Prostate gland (tissue), 2 donors: Measurements from ENCODE around the gene ING1.

Experiments used
- POLR2A ChIP-seq: fragments of 450-650 bp; IDR thresholded peaks from one replicate; pipeline ENCODE4 v1.6.1; 2016; ENCODE audit warnings: antibody characterized with exemption, mild to moderate bottlenecking
- POLR2AphosphoS5 ChIP-seq: sonication (generic); formaldehyde crosslinking; IDR thresholded peaks from one replicate; pipeline ENCODE4 v1.6.1; 2017; ENCODE audit warnings: antibody characterized with exemption
- TF ChIP-seq, protein P1 (sequence below), 4 experiments: fragments of 200-600 bp in 2 of 4; fragments of 450-650 bp in 2 of 4; sonication (generic) in 2 of 4; IDR thresholded peaks; 1 replicate in 3 of 4; 2 replicates in 1 of 4; pipeline ENCODE4 v1.5.1; 2016 to 2019; ENCODE audit warnings: antibody characterized with exemption in 4 of 4, mild to moderate bottlenecking in 2 of 4, moderate library complexity in 2 of 4

GRCh38 chr13:110699148-110700145, 14.1 kb upstream of the ING1 start:
- TF ChIP-seq, protein P1, sequence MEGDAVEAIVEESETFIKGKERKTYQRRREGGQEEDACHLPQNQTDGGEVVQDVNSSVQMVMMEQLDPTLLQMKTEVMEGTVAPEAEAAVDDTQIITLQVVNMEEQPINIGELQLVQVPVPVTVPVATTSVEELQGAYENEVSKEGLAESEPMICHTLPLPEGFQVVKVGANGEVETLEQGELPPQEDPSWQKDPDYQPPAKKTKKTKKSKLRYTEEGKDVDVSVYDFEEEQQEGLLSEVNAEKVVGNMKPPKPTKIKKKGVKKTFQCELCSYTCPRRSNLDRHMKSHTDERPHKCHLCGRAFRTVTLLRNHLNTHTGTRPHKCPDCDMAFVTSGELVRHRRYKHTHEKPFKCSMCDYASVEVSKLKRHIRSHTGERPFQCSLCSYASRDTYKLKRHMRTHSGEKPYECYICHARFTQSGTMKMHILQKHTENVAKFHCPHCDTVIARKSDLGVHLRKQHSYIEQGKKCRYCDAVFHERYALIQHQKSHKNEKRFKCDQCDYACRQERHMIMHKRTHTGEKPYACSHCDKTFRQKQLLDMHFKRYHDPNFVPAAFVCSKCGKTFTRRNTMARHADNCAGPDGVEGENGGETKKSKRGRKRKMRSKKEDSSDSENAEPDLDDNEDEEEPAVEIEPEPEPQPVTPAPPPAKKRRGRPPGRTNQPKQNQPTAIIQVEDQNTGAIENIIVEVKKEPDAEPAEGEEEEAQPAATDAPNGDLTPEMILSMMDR (IDR thresholded peaks at IDR 0.05), result no peak
- TF ChIP-seq POLR2AphosphoS5, result no peak
- TF ChIP-seq POLR2A, result no peak
